GM12878 (cell line): Measurements from ENCODE around the gene RRAS. TPM values are rescaled to one million over a fixed set of nuclear protein-coding genes. Genes with fewer than 3 reads are reported as not detected.

Source experiments
- CBX3 ChIP-seq: fragments of 200-600 bp; sonication (generic); IDR thresholded peaks from 2 replicates; pipeline ENCODE4 v1.6.1; 2016; ENCODE audit warnings: low read depth, borderline replicate concordance
- E2F4 ChIP-seq: IDR thresholded peaks from 2 replicates; pipeline ENCODE4 v1.6.1; 2012; ENCODE audit warnings: low read depth, low read length, improper control_type of control experiment
- EED ChIP-seq: sonication (generic); IDR thresholded peaks from 2 replicates; pipeline ENCODE4 v1.6.1; 2016; ENCODE audit warnings: antibody characterized with exemption, low read depth
- IKZF1 ChIP-seq: fragments of 450-650 bp; conservative IDR thresholded peaks from 2 replicates; pipeline ENCODE4 v1.6.1; 2017; ENCODE audit warnings: antibody characterized with exemption, mild to moderate bottlenecking
- IKZF2 ChIP-seq, 2 experiments: fragments of 450-650 bp; IDR thresholded peaks; 2 replicates each; pipeline ENCODE4 v1.6.1; 2017; ENCODE audit warnings: mild to moderate bottlenecking in 2 of 2, moderate library complexity in 2 of 2
- IRF5 ChIP-seq: fragments of 450-650 bp; IDR thresholded peaks from 2 replicates; pipeline ENCODE4 v1.6.1; 2017; ENCODE audit warnings: borderline replicate concordance
- POLR2AphosphoS5 ChIP-seq: IDR thresholded peaks from 2 replicates; pipeline ENCODE4 v1.6.1; 2011; ENCODE audit warnings: mild to moderate bottlenecking, low read length, inconsistent platforms
- SMAD5 ChIP-seq: IDR thresholded peaks from 2 replicates; pipeline ENCODE4 v1.6.1; 2016; ENCODE audit warnings: antibody characterized with exemption, low read depth
- SP1 ChIP-seq: IDR thresholded peaks from one replicate; pipeline ENCODE4 v1.6.1; 2011; ENCODE audit warnings: low read depth, low read length
- SUZ12 ChIP-seq: fragments of 200-600 bp; sonication (generic); IDR thresholded peaks from one replicate; pipeline ENCODE4 v1.6.1; 2018; ENCODE audit warnings: antibody characterized with exemption, mild to moderate bottlenecking; ENCODE audit not compliant: unreplicated experiment
- TBL1XR1 ChIP-seq: IDR thresholded peaks from 2 replicates; pipeline ENCODE4 v1.6.1; 2012; ENCODE audit warnings: low read depth, low read length, improper control_type of control experiment
- TCF12 ChIP-seq: IDR thresholded peaks from 2 replicates; pipeline ENCODE4 v1.6.1; 2011; ENCODE audit warnings: low read depth, mild to moderate bottlenecking, low read length
- WRNIP1 ChIP-seq: IDR thresholded peaks from 2 replicates; pipeline ENCODE4 v1.6.1; 2011; ENCODE audit warnings: low read depth, low read length, improper control_type of control experiment, borderline replicate concordance
- ZBTB33 ChIP-seq: fragments of 450-650 bp; IDR thresholded peaks from 2 replicates; pipeline ENCODE4 v1.6.1; 2017; ENCODE audit warnings: mild to moderate bottlenecking
- ZBTB4 ChIP-seq: fragments of 450-650 bp; formaldehyde crosslinking; IDR thresholded peaks from 2 replicates; pipeline ENCODE4 v1.4.0; 2022; ENCODE audit warnings: mild to moderate bottlenecking, moderate library complexity
- ZNF274 ChIP-seq: IDR thresholded peaks from one replicate; pipeline ENCODE4 v1.8.0; 2011; ENCODE audit not compliant: insufficient read length, insufficient read depth
- ZNF687 ChIP-seq: fragments of 450-650 bp; IDR thresholded peaks from 2 replicates; pipeline ENCODE4 v1.6.1; 2017; ENCODE audit warnings: mild to moderate bottlenecking, moderate library complexity
- ZZZ3 ChIP-seq: IDR thresholded peaks from 2 replicates; pipeline ENCODE4 v1.6.1; 2011; ENCODE audit warnings: low read depth; ENCODE audit not compliant: control insufficient read depth, insufficient read length
- polyA plus RNA-seq, 11 experiments: library from polyadenylated mRNA; depleted of rRNA in 4 of 11; unstranded in 6 of 11; stranded (reverse) in 5 of 11; fragments of >200 nt; fragmentation: Nextera tagmentation in 4 of 11; fragmentation: Illumina TruSeq in 1 of 11; extraction: Ambion mirVana in 4 of 11; extraction: Trizol in 1 of 11; gene quantifications; 1 replicate in 1 of 11; 2 replicates in 10 of 11; pipeline versions ENCODE4 v1.2.1 to v1.2.3, GENCODE V29; 2011 to 2016; ENCODE audit warnings: inconsistent platforms in 2 of 11, missing spikeins in 2 of 11, low read depth in 1 of 11
- total RNA-seq, 4 experiments: library from RNA; depleted of rRNA in 3 of 4; stranded (reverse); fragments of >200 nt in 3 of 4; fragmentation: Illumina TruSeq in 1 of 4; extraction: Trizol in 1 of 4; gene quantifications; 2 replicates each; pipeline versions ENCODE4 v1.2.1 to v1.2.3, GENCODE V29; 2013 to 2021

RRAS gene
- total and polyA plus RNA-seq, 10 of the 15 experiments (the other 5 are each of a cell fraction or from before 2014, with no cell fraction given): 0.24 to 5.8 (median 1.8) TPM

GRCh38 chr19:49664171-49665035, 24.5 kb upstream of the RRAS start (continued):
- no peak for TF ChIP-seq ZBTB33
- no peak for TF ChIP-seq SP1
- TF ChIP-seq WRNIP1: no peak
- peak; percentile 48; the same call in 1 of the 2 replicates for TF ChIP-seq ZNF687
- 0 out of 2 replicates have a peak, but pooled peaks have one; percentile 9 for TF ChIP-seq EED
- TF ChIP-seq SMAD5: no peak
- TF ChIP-seq ZZZ3: no peak
- no peak for TF ChIP-seq TCF12
- peak; percentile 68 for TF ChIP-seq IKZF1
- TF ChIP-seq SUZ12: no peak
- TF ChIP-seq E2F4: no peak
- TF ChIP-seq POLR2AphosphoS5: peak; percentile 79; the same call in 1 of the 2 replicates
- TF ChIP-seq ZNF274: no peak
- TF ChIP-seq ZBTB4 (CRISPR knock-in tag): no peak
- TF ChIP-seq CBX3: no peak
- no peak for TF ChIP-seq IRF5
- TF ChIP-seq TBL1XR1: no peak
- TF ChIP-seq IKZF2 (IDR thresholded peaks at IDR 0.05): peak in 1 of 2 experiments; percentile 49; a peak in 2 of 4 replicates
